ENCODE measurements around the gene ARHGAP26.
"Not testable (repeated sequence)": the region's sequence is repeated elsewhere in the genome, so short reads cannot be mapped to it uniquely, and the experiment has no call there.

The ARHGAP26 gene

DNA sequence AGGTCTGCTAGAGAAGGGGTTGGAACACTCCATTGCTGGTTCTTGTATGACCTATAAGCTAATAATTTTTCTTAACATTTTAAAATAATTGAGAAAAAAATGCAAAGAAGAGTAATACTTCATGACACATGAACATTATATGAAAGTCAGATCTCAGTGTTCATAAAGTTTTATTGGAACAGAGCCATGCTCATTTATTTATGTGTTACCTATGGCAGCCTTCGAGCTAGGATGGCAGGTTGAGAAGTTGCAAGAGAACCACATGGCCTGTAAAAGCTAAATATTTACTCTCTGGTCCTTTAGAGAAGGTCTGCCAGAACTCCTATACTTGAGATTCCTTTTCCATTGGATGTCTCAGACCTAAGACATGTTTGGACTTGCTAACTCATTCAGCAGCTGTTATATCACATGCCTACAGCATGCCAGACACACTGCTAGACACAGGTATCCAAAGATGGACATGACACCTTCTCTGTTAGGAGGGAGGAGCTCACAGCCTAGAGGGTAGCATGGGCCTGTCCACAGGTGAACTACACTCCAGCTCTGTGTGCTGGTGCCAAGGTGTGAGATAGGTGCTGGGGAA is 304.3 kb downstream of the ARHGAP26 start:
- no peak for DNase-seq

DNA sequence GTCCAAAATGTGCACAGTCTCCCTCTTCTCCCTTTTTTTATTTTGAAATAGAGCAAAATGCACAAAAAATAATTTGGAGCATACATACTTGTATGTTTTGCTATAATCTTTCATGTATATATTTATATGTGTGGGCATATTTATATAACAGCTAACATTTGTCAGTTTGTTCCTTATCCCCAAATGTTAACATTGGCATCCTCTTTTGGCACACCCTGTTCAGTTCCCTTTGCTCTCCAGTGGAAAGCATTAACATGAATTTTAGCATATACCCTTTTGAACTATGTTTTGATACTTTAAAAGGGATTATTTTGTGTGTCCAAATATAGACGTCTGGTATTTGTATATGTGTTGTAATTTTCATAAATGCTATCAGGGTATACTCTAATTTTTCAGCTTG is 306.2 kb downstream of the ARHGAP26 start:
- DNase-seq, result no peak

DNA sequence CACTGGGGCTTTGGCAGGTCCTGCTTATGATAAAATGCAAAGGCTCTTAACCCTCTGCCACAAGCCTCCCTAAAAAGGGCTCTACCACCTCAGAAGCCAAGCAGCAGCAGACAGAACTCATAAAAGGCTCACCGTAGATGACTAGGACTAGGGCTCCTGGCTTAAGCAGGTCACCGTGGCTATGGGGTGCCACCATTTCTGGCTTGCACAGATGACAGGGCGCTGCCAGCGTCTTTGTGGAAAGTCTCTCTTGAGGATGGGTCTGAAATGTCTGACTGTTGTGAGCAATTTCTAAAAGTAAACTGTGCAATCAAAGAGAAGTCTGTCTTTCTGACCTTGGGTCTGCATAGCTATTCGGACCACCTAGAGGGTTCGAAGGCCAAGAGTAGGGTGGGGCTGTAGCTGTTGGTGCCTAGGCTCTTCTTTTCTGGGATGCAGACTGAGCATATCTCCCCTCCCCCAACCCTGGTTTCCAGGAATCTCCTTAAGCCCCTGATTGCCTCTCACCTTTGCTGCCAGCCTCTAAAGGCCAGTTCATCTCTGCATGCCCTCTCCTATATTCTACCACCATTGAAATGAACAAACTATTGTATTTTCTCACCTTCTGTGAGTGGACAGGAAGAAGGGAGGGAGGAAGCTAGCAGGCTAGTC is 307.4 kb downstream of the ARHGAP26 start:
- DNase-seq, result no peak

DNA sequence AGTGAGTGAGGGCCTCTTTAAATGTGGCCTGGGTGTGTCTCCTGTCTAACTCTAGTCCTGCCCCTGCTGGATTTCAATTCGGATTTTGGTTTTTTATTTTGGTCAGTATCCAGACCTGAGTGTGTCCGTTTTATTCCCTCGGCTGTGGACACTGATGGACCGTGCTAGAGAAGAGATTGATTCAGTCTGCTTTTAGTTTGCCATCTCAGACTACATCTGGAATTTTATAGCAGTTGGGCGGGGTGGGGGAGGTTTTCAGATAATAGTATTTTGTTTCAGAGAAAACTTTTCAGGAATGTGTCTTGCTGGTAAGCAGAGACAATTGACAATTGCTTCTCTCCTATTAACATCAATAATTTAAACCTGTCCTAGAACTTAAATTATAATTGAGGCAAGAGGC is 308.1 kb downstream of the ARHGAP26 start:
- DNase-seq, result no peak

DNA sequence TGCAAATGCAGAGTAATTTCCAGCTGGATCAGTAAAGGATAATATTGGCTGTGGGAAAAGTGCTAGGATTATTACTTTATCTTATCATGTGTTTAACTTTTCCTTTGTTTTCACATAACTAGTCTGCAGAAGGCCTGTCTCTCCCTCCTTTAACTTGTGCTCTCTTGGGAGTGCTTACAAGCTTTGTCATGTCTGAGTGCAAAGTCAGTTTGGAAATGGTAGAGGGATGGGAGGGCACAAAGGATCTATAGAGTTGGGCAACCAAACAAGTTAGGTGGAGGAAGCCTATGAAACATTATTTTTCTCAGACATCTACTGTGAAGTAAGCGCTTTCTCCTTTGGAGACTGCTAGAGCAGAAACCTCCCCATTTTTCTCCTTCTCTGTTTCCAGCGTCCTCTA is 308.8 kb downstream of the ARHGAP26 start:
- DNase-seq, result no peak

DNA sequence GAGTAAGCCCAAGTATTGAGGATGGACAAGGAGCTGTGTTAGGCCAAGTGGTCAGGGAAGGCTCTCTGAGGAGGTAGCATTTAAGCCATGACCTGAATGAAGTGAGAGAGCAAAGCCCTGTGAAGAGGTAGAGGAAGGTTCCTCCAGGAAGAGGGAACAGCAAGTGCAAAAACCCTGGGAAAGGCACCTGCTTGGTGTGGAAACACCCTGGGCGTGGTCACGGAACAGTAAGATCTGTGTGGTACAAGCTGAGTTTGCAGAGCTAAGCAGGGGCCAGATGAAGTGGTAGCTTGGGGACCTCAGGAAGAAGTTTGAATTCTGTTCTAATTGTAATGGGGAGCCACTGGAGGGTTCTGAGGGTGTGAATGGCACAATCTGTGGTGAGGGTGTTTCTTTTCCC is 310.2 kb downstream of the ARHGAP26 start:
- no peak for DNase-seq

DNA sequence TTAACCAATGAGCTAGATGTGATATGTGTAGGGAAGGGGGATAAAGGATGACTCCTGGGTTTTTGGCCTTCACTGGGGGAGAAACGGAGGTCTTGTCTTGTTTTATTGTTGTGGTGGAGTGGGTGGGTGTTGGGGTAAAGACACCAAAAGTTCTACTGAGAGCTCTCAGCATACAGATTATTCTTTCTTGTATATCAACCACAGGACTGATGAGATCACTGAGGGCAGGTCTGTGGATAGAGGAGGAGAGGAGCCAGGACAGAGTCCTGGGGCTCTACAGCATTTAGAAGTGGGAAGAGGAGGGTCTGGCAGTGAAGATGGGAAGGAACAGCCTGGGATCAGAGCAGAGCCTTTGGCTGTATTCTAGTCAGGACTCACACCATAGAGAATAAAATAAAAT is 310.8 kb downstream of the ARHGAP26 start:
- no peak for DNase-seq

DNA sequence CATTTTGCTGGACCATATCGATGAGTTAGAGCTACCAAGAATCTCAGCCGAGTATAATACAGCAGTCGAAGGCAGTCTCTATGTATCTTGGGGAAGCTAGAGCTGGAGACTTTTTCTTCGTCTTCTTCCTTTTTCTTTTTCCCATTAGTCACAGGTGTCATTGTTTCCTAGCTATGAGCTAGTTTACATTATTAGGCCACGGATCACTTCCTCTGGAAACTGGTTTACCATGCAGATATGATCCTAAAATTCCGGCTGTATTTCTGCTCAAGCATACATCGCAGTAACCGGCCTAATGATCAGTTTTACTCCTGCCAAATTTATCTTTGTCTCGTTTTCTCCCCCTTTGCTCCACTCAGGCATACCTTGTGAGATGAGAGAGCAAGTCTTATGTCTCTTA is 312.8 kb downstream of the ARHGAP26 start:
- DNase-seq, result no peak

DNA sequence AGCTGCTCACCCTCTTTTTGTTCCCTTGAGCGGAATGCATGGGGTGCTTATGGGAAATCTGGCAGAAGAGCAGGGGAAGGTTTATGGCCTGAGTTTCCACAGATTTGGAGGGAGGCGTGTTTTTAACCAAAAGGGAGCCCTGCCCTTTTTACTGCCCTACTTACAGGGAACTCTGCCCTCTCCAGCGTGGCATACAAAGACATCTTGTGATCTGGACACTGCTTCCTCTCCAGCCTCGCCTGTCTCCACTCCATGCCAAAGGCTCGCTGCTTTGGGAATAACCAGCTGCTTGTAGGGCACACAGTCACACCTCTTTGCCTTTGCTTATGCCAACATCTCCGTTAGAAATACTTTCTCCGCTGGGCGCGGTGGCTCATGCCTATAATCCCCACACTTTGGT is 314.2 kb downstream of the ARHGAP26 start:
- no peak for DNase-seq

DNA sequence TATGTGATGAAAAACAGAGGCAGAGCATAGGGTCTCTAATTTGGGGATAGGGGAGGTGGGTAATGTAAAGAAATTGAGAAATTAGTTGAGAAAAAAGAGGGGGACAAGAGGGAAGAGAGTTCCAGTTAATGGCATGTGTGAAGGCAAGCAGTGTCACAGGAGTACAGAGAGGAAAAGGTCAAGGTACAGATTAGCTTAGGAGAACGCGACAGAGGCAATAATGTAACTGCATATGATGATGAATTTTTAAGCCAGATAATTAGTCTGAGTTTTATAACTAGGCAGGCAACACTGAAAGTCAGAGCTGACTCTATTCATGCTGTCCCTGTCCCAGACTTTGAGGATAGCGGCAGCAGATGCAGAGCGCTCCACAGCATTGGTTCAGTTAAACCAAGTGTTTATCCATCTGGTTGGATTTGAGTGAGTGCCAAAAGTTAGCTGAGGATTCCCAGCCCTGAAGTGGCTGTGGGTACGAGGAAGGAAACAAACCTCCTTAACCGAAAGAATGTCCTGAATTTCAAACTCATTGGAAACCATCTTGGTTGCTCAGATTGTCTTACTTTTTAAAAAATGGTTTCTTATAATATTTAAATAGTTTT is 315.2 kb downstream of the ARHGAP26 start:
- DNase-seq, result no peak

DNA sequence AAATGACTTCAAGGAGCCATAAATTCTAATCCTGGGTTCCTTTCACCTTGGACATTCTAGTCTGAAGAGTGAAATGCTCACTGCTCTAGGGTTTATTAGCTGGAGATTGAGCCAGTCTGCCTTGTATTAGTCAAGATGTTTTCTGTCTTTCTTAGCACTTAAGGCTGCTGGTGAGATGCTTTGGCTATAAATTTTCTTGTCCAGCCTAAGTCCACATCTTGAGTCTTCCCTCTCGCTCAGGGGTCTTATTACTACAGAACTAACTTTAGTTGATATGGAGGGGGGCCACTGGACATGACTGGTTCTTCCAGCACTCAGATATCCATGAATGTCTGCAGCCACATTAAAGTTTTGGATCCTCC is 316.4 kb downstream of the ARHGAP26 start:
- no peak for DNase-seq

DNA sequence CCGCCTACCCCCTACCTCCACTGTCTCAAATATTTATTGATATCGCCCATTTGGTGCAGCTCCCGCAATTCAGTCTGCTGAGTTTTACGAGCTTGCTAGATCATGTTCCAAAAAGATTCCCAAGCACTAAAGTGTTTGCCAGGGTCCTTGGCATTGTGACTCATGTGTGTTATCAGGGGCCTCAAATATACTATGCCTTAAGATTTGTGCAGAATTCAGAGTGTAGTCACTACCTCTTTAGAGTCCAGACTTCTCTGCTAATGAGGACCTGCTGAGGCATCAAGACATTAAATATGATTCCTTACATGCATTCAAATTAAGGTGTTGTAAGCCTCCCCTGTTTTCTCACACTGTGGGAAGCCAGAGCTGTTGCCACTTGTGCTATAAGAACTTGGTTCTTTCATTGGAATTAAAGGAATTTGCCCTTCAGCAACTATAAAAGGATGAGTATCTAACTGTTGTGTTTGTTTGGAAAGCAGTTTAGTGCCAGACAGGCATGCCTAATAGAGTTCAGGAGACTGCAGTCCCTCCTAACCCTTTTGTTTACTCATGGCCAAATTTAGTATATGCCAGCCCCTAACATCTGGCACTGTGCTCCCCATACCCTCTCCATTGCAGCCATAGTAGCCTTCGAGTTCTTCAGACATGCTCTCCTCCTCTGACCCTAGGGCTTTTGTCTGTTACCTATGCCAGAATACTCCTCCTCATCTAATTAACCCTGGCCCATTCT is 316.9 kb downstream of the ARHGAP26 start:
- DNase-seq, result no peak

DNA sequence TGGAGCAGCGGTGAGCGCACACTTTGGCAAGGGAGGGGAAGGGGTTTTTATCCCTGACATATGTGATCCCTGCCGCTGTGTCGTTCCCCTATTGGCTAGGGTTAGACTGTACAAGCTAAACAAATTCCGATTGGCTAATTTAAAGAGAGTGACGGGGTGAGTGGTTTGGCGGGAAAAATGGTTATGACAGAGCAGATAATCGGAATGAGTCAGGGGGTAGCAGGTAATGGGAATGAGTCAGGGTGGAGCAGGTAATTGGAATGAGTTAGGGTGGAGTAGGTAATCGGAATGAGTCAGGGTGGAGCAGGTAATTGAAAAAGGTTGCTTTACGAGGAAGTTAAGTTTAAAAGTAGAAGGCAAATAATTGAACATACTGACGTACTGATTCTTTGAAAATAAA is 318.5 kb downstream of the ARHGAP26 start:
- DNase-seq, result not testable (repeated sequence)

DNA sequence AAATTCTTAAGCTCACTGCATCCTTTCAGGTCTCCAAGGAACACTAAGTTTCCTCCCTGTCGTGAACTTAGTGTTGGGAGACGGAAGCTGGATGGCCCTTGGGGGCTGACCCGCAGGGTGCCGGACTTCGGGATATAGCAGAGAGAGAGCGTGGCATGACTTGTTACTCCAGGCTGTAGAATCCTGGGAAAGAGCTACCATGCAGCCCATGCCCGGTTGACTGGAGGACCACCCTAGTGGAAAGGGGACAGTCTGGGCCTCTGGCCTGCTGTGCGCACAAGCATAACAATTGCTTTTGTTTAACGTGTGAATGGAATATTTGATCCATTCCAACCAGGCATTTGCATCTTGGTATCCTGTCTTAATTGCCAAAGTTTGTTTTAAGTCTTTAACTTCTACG is 319.9 kb downstream of the ARHGAP26 start:
- not testable (repeated sequence) for DNase-seq

DNA sequence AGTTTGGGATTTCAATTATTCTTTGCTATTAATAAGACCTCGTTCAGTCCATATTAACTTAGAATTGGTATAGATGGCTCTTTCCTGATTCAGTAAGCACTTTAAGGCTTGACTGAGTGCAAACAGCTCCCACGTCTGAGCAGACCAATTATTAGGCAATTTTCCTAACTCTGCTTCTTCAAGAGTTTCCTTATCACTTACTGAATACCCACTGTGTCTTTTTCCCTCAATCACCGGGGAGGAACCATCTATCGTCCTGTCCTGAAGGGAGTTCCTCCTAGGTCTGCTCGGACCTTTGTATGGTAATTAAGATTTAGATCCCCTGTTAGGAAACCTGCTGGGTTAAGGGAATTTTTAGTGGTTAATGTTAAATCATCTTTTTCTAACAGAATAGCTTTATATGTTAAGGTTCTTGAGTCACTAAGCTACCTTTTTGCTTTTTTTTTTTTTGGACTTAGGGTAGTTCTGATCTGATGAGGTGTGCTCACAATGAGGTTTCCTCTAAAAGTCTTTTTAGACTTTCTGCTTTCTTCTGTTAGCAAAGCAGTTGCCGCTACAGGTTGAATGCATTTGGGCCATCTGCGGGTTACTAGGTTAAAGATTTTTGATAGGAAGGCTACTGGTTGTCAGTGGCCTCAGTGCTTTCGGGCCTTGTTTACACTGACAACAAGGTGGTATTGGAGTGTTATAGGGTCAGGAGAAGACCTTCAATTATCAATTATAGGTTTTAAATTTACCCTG is 322.7 kb downstream of the ARHGAP26 start:
- DNase-seq, result not testable (repeated sequence)

DNA sequence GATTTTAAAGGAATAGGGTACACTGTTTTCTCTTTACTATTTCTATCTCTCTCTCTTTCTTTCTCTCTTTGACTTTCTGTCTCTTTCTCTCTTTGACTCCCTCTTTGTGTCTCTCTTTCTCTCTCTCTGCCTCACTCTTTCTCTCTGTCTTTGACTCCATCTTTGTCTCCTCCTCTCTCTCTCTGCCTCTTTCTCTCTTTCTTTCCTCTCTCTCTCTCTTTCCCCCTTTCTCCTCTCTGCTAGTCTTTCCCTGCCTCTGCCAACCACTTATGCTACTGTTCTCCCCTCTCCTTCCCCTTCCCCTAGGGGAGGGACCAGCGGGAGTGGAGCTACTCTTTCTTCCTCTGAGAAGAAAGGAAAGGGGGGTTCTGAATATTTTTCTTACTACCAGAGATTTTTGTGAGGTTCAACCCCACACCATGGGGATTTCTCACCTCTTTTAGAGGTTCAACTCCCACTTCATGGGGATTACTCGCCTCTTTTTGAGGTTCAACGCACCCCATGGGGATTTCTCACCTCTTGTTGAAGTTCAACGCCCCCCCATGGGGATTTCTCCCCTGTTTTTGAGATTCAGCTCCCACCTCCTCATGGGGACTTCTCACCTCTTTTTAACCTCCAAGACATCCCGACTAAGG is 323.4 kb downstream of the ARHGAP26 start:
- no peak for DNase-seq

DNA sequence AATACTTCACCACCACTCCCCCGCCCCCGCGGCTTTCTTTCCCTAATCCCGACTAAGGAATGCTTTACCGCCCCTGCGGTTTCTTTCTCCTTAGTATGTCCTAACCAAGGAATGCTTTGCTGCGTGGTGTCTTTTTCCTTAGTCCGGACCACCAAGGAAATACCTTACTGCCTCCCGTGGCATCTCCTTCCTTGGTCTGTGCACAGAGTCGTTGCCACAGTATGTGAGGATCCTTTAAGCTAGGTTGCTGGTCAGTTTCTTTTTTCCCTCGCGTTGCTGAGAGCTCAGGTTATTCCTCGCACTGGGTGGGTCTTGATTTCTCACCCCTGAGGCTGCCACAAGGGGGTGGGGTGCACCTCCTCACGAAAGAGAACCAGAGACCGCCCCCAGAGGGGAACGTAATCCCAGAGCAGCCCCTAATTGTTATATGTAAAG is 323.9 kb downstream of the ARHGAP26 start:
- DNase-seq, result peak in 1 of 2 experiments; percentile 42

DNA sequence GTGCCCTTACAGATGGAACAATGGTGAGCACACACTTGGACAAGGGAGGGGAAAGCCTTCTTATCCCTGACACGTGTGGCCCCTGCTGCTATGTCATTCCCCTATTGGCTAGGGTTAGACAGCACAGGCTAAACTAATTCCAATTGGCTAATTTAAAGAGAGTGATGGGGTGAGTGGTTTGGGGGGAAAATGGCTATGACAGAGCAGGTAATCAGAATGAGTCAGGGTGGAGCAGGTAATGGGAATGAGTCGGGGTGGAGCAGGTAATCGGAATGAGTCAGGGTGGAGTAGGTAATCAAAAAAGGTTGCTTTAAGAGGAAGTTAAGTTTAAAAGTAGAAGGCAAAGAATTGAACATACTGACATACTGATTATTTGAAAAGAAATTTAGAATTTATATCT is 324.4 kb downstream of the ARHGAP26 start:
- not testable (repeated sequence) for DNase-seq

DNA sequence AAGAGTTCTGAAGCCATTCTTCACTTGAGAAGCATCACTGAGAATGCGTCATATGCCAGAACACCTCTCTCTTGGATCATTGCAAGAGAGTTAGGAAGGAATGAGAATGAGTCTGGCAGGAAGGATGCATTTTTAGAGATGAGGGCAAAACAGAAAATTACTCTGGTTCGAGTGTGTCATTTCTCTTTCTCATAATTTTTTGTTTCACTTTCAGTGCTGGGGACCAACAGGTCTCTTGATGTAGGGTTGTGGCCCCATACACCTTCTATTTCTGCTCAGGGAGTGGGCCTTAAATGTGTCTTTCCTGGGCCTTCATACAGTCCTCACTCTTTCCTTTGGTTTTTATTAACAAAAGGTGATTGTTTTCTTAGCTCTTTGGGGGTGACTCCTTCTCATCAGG is 330.9 kb downstream of the ARHGAP26 start:
- DNase-seq, result no peak

DNA sequence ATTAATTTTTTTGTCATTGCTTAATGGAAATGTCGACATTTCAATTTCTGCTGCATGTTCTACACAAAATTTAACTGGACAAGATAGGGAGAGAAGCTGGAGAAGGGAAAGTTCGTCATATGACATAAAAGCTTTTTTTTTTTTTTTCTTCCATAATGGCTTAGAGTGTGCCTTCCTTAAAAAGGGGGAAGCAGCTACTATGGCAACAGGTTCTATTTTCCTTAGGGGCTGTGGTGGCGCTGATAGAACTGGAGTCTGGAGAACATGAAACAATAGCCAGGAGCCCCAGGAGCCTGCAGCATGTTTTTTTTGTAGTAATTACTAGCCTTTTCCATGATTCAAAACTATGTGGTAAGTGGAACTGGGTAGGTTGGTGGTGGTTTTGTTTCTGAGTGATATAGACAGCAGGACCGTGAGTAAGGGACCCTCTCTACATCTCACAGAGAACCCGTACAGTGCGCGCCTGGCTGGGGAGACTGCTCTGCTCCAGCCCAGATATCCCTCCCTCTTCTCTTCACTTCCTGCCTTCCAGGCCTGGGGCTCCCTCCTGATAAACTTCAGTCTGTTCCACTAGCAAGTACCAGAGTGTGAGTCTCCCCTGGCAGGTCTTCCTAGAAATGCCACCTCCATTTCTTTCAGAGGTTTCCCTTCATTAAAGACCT is 331.7 kb downstream of the ARHGAP26 start:
- DNase-seq, result peak; percentile 63 to 74

DNA sequence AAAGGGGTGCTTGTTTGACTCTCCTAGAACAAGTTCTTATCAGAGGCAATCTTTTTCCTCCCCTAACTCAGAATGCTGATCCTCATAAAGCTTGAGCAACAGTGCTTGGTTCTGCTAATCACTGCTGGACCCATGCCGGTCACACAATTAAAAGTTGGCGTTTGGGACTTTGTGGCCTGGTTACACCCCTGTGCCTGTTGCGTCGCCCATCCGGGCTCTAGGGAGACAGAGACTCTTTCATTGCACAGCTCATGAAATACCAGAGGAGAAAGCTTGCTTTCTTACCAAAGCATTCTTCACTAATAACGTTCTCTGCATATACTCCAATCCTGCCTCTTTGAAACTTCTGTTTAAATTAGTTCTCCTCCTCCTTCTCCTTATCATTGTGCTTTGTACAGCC is 332.2 kb downstream of the ARHGAP26 start:
- no peak for DNase-seq

DNA sequence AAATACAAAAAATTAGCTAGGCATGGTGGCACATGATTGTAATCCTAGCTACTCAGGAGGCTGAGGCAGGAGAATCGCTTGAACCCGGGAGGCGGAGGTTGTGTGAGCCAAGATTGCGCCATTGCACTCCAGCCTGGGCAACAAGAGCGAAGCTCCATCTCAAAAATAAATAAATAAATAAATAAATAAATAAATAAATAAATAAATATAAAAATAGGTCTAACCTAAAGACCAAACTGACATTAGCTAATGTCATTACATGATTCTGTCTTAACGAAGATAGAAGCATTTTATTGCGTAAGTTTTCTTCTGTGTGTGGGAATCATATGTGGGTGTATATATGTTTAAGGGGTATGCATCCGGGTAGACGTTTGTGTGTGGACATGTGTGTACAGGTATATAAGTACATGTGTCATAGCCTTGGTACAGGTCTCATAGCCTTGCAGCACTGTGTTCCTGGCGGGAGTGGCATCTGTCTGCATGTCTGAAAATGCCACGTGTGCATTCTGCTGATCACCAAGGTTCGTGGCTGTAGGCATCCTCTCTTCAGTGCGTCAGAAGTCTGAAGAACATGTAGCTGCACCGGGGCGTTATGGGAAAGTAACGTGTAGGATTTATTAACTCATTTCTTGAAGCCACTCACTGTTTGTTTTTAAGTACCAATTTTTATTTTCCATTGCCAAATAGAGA is 335.2 kb downstream of the ARHGAP26 start:
- DNase-seq, result no peak

Data from activated T-cell treated with anti-CD3 and anti-CD28 coated beads, Interleukin-2, amount 50 U/mL, for 48 hours (primary cell).